ENCODE measurements around the gene B4GALT3.
A peak's percentile ranks its signal among the peaks of the same experiment; 100 is the strongest.

B4GALT3 gene

GRCh38 chr1:161161652-161162051 lies 15.7 kb downstream of the B4GALT3 start:
- DNase-seq: no peak

- no peak for DNase-seq
Observed at GRCh38 chr1:161160671-161161145, 16.6 kb downstream of the B4GALT3 start.

- DNase-seq: no peak
Observed at GRCh38 chr1:161159913-161160243, 17.4 kb downstream of the B4GALT3 start.

- peak; percentile 96 for DNase-seq
Observed at GRCh38 chr1:161159087-161159912, 18.0 kb downstream of the B4GALT3 start, which contains the start of gene USP21. USP21 (plus strand) TSS chr1:161159500; CDS start chr1:161160641, 1,141 bp downstream.

- DNase-seq: peak; percentile 63
Observed at GRCh38 chr1:161158316-161159010, 18.8 kb downstream of the B4GALT3 start.

- no peak for DNase-seq
Observed at GRCh38 chr1:161157867-161158266, 19.4 kb downstream of the B4GALT3 start.

GRCh38 chr1:161153682-161154337 lies 23.5 kb downstream of the B4GALT3 start, which contains the start of gene UFC1:
UFC1 (plus strand) TSS chr1:161153978; CDS start chr1:161153998, 20 bp downstream.
- DNase-seq: peak; percentile 96

GRCh38 chr1:161153176-161153575 lies 24.1 kb downstream of the B4GALT3 start:
- no peak for DNase-seq

- DNase-seq: no peak
Observed at GRCh38 chr1:161145832-161146231, 31.5 kb downstream of the B4GALT3 start.

- DNase-seq: no peak
Observed at GRCh38 chr1:161140755-161141400, 36.4 kb downstream of the B4GALT3 start.

GRCh38 chr1:161139766-161140165 lies 37.5 kb downstream of the B4GALT3 start:
- DNase-seq: peak; percentile 68

- no peak for DNase-seq
Observed at GRCh38 chr1:161138431-161138830, 38.9 kb downstream of the B4GALT3 start.

- DNase-seq: no peak
Observed at GRCh38 chr1:161137881-161138280, 39.4 kb downstream of the B4GALT3 start.

GRCh38 chr1:161133220-161133740 lies 44.0 kb downstream of the B4GALT3 start:
- DNase-seq: peak; percentile 63

GRCh38 chr1:161132410-161133219 lies 44.7 kb downstream of the B4GALT3 start, which contains the start of gene DEDD:
DEDD (minus strand) TSS chr1:161132667; CDS start chr1:161124462, 8,205 bp downstream.
- peak; percentile 98 for DNase-seq

- peak; percentile 34 for DNase-seq
Observed at GRCh38 chr1:161131523-161132409, 45.5 kb downstream of the B4GALT3 start.

GRCh38 chr1:161130266-161130665 lies 47.0 kb downstream of the B4GALT3 start:
- DNase-seq: no peak

GRCh38 chr1:161128591-161129420 lies 48.5 kb downstream of the B4GALT3 start:
- DNase-seq: no peak

GRCh38 chr1:161127649-161128048 lies 49.7 kb downstream of the B4GALT3 start:
- DNase-seq: no peak

GRCh38 chr1:161122967-161123366 lies 54.3 kb downstream of the B4GALT3 start:
- no peak for DNase-seq

Data from DMS53 (cell line).